G401.6 (cell line): ENCODE results near the gene CHMP4A.

Experiments used
- FAIRE-seq: peaks from 2 replicates; lab custom pipeline; 2012; peaks lifted over from hg19 to GRCh38; lab: Jason Lieb, UNC

Gene CHMP4A

DNA sequence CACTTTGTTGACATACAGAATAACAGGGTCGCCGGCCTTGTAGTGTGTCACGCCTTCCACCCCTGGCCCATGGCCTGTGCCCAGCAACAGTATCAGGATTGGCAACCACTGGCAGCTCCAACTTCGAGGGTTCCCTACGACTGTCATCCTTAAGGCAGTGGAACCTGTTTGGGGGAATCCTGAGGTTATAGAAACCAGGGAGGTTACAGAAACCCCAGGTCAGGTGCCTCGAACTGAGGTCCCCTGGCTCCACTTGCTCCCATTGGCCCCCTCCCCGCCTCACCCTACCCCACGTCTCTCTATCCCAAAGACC lies 18.5 kb downstream of the CHMP4A start:
- FAIRE-seq: no peak

DNA sequence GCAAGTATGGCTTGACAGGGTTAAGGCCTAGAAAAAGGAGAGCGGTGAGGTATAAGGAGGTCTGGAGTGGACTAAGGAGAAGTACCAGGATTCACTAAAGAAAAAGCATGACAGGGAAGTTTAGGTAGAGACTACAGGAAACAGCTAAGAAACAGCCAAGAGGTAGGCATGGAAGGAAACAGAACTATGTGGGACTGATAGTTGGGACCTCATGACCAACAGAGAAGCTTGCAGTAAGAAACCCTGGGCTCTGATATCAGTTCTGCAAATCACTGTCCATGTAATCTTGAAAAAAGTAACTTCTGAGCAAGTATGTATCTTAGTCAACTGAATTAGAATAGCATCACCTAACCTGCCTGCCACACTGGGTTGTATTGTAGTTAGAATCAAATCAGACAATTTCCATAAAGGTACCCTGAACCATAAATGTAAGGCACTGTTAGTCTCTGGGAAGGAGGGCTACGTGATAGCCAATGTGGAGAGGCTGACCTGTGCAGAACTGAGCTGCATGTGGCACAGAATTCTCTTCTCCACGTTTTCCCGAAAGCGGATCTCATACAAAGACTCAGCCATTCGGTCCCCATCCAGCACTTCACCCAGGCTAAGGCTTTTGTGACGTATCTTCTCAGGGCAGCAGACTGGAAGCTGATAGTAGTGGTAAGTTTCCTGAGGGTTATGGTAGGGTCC lies 19.0 kb downstream of the CHMP4A start:
- no peak for FAIRE-seq

DNA sequence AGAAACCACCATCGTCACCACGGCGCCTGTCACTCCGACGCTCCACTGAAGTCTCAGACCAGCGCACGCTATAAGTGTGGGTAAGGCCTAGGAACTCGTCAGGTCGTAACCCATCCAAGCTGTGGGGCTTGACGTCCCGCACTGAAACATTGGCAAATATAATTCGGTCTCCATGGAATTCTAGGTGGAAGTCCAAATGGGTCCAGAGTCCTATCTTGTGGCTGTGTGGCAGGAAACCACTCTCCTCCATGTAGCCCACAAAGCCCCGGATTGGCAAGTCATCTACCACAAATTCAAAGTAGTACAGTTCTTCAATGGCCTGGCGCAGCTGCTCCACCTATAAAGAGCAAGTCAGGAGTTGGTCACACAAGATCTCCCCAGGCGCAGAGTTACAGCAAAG lies 20.4 kb downstream of the CHMP4A start:
- FAIRE-seq: no peak

DNA sequence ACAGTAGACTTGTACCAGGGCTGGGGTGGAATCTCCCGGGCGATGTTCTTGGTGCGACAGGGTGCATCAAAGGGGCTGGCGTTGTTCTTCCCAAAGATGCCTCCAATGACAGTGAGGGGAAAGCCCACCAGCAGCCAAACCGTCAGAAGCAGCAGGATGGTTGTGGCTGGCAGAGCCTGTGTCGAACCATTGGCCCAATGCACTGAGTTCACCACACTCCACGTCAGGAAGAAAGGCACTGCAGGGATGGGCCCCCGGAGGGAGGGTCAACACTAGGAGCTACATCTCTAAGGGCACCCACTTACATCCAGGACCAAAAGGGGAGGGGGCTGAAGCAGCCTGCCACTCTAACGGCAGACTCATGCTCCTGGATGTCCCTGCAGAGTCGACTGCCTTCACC lies 22.9 kb downstream of the CHMP4A start:
- FAIRE-seq: no peak

DNA sequence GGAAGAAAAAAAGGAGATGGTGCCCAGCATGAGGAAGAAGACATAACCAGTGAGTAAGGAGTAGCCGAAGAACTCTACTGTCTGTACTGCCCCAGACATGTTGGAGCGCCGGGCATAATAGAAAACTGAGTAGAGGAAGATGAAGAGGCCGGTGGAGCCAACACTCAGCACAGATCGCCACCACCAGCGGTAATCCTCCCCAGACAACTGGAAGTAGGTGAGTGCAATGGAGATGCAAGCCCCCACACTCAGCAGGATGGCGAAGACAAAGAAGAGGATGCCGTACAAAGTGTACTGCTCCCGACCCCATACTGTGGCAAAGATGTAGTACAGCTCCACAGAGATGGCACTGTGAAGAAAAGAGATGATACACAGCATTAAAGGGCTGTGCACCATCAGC lies 23.8 kb downstream of the CHMP4A start:
- no peak for FAIRE-seq

DNA sequence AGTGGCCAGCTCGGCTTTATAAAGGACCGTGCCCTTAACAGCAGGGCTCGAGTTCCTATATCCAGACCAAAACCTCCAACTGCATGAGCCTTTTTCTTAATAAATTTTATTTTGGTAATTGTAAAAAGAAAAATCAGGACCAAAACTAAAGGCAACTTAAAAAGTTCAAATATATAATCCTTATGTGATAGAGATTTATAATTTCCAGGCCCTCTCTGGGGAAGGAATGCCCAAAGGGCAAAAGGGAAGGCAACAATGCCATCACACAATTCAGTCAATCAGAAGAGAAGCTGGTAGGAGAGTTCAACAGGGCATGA lies 24.3 kb downstream of the CHMP4A start:
- FAIRE-seq: no peak

DNA sequence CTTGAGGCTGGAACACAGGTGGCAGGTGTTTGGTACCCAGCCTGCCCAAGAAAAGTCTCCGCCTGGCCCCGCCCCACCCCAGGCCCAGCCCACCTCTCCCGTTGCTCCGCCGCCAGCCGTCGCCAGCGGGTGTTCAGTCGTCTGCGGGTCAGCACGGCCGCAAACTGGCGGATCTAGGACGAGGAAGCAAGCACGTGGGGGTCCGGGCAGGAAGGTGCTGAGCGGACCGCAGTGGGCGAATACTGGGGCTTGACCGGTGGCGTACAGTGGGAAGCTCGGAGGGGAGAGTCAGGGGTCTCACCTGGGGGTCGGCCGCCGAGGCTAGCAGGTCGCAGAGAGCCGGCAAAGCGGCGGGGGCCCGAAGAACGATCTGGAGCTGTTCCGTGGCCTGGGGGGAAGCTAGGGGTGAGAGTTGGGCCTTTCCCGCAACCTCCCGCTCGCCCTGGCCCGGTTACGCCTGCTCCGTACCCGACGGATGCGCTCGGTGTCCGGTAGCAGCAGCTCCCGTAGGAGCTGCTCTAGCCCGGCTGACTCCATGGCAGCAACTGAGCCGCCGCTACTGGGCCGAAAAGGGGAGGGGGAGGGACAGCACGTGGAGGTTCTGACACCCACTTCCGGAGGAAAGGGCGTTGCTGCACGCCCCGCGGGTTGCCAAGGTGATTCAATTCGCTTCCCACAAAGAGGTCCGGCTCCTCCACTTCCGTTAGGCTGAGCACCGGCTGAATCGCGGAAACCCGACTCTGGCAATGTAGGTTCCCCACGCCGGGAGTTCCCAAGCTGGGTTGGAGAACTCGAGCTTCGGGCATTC lies 24.8 kb downstream of the CHMP4A start, which contains the start of gene IPO4:
Gene IPO4 (minus strand): TSS at position 566 of the 808 bp plus-strand sequence. CDS start 29 bp downstream, at position 537.
- peak; percentile 67 for FAIRE-seq

DNA sequence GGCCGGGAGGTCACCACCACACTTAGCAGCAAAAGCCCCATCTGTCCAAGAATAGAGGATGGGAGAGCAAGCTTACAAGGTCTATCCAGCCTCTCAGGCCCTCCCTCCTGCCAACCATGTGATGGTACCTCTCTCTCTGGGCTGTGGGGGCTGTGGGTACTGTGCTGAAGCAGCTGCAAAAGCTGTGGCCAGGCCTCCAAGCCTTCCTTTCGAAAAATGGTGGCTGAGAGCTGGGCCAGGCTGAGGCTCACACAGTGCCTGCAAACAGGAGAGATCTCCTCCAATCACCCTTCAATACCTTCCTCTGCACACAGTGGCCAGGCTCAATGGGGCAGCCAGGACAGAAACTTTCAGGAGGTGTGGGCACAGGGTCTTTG lies 25.8 kb downstream of the CHMP4A start:
- FAIRE-seq: no peak

DNA sequence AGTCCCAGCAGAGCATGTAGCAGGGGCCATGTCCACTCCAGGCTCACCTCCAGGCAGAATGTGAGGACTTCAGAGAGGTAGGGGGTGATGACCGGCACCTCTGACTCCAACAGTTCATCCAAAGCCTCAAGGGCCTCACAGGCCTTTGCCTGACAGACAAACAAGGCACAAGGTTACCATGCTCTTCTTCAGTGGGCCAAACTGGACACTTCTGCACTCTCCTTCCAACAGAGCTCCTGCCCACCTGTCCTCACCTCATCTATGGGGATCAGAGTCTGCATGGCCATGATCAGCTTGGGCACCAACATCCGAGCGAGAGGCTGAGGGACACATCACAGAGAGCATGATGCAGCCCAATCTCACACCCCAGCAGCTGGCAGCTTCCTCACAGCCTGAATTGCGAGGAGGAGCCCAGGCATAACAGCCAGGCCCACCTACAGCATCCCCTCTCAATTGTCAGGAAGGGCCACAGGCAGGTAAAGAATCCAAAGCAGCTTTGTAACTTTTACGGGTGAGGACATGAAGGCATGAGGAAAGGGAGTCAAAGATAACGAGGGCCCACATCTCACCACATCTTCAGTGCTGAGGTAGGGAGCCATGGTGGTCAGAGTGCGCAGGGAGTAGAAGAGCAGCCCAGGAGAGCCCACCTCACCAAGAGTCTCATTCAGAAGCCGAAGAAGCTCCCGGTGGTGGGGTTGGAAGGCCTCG lies 26.3 kb downstream of the CHMP4A start:
- FAIRE-seq: no peak

DNA sequence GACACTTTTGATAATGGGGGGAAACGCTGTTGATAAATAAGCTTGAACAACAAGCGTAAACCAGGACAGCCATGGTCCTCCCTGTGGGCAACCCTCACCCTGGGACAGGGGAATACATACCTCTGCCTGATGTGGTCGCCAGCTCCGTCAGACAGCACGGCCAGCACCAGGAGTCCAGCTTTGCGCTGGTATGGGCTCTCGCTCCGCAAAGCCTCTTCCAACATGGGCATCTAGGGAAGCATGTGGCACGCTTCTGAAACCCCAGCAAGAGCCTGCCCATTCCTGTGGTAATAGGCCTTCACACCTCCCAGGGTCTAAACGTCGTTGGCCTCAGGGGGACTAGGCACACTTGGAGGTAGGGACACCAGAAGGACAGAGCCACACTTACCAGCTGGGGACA lies 27.5 kb downstream of the CHMP4A start:
- no peak for FAIRE-seq

DNA sequence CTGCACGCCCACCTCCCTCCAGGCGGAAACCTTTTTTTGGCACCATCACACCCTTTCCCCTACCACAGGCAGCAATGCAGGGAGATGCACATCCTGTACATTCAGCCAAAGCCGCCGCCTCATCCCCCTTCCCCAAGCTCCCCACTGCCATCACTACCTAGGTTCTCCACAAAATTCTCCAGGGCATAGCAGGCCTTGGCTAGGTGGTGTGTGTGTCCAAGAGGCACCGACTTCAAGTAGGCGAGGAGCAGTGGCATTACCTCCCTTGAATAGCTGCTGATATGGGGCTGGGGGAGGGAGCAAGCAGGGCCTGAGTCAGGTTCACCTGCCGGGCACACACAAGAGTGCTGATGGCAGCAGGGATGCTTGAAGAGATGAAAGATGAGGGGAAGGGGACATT lies 28.3 kb downstream of the CHMP4A start:
- FAIRE-seq: no peak

DNA sequence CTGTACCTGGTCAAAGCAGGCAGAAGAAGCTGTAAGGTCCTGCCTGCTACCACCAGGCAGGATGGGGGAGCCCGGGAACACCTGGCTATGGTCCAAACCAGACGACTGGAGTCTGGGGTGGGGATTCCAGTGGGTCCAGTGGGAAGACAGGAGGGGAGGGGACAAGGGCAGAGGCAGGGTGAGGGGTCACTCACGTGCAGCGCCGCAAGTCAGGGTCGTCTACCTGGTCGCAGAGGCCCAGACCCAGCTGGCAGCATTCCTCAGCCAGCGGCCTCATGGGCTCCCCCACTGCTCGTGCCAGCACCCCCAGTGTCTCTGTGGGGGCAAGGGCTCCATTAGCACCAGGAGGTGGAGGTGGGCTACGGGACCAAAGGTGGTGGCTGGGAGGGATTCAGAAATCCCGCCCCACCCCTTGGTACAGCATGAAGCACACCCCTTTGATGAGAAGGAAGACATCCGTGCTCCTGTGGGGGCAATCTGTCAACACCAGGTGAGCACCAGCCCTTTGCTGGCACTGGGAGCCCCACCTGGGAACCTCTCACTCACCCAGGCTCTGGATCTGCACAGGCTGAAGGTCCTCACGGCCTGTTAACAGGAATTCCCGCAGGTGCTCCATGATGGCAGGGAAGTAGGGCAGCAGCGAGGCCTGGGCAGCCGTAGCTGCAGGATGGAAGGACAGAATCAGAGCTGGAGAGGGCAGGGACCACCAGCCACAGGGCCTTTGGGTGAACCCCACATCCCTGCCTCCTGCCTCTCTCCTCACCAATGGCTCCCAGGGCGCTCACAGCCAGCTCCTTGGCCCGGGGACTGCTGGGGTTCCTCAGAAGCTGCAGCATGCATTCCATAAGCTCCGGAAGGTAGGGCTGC lies 29.0 kb downstream of the CHMP4A start:
- no peak for FAIRE-seq

DNA sequence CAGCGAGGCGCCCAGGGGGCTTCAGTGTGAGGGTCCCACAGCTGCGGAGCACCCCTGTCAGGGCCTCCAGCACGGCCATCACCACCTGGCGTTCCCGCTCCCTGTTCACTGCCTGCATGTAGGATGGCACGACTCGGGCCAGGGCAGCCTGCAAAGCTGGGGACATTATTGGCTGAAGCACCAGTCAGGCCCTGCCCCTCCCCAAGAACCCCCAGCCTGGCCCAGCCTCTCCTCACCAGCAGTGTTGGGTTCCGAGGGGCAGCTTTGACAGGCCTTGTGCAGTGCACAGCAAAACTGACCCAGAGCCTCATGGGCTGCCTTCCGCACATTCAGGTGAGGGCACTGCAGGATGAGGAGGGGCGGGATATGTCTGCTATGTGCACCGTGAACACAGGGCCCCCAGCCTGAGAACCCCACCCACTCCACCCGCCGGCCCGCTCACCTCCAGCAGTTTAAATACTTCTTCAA lies 30.2 kb downstream of the CHMP4A start:
- no peak for FAIRE-seq

DNA sequence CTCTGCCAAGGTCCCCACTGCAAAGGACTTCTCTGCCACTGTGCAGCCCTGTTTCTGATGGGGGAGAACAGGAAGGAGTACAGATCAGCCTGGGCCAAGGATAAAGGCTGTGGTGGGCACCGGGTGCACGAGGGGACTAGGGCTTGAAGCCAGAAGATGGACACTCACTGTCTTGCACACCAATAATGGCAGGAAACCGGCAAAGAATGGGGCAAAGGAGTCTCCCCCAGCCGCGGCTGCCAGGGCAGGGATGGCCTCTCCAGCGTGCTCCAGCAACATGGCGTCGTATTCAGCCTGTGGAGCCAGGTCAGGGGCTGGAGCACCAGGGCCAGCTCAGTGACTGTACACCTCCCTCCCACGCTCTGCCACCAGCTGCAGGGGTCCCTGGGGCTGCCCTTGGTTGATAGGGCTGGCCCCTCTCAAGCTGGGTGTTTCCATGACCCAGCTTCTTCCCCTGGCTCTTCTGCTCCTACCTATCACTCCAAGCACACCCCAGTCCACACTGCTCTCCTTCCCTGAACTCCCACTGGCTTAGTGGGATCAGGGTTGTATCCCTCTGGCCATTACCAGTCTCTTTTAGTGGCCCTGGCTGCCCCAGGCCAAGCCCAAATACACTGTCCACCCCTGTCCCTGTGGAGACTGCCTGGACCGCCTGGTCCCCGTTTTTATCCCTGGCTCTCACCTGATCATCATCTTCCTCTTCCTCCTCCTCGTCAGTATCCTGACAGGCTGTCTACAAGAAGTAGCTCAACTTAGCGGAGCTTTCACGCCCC lies 31.0 kb downstream of the CHMP4A start:
- FAIRE-seq: no peak

DNA sequence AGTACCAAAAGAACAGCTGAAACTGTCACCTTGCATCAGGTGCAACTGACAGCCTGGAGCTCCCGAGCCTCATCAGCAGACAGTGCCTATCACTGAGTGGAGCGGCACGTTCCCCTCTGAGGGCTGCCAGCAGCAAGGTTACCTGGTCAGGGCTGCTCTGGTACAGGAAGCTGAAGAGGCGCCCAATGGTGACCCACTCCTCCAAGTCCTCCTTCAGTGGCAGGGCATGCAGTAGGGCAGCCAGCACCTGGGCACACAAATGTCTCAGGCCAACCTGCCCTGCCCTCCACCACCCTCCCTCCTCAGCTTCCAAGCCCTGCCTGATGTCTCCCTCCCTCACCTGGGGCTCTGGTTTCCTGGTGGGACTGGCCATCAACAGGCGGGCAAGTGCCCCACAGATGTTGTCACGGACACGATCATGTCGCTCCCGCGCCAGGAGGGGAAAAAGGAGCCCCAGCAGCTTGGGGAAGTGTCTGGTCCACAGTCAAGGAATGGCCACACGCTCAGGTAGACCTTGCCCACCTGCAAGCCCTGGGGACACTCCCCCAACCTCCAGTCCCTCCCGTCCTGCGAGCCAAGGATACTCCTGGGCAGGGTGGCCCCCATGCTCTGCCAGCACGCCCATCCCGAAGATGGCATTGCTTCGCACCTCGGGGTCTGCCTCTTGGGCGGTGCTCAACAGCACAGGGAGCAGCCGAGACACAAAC lies 31.8 kb downstream of the CHMP4A start:
- no peak for FAIRE-seq

DNA sequence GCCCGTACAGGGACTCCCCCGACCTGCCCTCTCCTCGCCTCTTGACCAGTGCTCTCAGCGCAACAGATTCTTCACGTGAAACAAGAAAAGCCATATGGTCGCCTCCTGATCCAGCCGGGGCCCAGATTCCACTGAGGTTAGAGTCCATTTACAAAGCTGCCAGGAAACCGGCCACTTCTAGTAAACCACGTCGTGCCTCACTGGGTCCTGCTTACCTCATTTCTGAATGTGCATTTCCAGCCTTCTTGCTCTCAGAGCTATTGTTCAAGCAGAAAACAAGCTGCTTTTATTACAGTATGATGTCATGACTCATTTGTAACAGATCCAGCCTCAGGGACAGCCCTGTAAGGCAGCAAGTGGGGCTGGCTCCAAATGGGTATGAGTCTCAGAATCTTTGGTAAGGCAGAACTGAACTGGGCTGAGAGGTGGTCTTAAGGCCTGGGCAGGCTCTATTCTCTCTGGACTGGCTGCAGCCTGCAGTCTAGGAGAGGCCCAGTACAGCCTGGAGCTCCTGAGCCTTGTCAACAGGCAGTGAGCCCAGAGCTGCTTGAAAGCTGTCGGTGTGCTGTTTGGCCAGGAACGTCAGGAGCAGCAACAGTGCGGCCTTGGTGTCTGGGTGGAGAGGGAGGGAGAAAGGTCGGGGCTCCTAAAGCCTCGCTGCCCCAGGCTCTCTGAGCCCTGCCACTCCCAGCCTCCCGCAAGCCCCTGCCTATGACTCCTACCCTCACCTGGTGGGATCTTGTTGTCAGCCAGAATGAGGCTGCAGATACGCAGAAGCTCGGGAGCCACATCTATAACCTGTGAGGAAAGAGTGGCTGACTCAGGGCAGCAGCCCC lies 33.1 kb downstream of the CHMP4A start:
- no peak for FAIRE-seq

DNA sequence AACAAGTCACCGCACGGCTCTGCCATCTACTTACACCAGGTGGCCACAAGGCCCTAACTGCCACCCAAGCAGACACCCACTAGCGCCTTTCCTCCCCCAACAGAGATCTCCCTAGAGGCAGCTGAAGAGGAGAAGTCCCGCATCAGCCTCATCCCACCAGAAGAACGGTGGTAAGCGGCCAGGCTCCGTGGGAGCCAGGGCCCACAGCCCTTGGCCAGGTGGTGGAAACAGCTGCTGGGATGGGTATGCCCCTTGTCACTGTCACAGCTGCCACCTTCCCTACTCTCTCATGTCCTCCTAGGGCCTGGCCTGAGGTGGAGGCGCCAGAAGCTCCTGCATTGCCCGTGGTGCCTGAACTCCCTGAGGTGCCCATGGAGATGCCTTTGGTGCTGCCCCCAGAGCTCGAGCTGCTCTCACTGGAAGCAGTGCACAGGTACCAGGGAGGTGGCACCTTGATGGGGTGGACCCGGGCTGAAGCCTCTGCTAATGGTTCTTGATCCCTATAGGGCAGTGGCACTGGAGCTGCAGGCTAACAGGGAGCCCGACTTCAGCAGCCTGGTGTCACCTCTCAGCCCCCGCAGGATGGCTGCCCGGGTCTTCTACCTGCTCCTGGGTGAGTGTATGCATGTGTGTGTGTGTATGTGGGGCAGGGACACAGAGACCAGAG lies 33.9 kb downstream of the CHMP4A start:
- no peak for FAIRE-seq

DNA sequence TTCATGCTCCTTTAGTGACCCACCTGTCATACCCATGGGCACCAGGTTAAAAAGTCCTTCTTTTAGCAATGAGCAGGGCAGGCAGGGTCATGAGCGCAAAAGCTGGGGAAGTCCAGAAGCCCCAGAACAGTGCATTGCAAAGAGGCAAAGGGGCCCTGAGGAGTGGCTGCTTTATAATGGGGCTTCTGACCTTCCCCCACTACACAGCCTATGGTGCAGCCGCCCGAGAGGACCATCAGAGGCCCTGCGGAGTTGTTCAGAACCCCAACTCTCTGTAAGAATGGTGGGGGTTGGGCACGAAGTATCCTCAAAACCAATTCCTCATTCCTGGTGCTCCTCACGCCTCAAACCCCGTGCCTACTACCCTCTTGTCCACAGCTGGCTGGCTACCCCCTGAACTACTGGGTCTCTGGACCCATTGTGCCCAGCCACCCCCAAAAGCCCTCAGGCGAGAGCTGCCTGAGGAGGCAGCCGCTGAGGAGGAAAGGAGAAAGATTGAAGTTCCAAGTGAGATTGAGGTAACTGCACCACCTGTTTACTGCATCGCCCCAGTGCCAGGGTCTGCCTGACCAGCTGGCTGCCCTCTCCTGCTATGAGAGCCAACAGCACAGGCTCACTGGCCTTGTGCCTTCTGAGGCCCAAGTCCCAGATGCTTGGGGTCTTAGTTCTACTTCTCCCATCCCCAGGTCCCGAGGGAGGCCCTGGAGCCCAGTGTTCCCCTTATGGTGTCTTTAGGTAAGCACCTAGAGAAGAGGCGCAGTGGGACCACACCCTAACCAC lies 34.7 kb downstream of the CHMP4A start:
- no peak for FAIRE-seq

DNA sequence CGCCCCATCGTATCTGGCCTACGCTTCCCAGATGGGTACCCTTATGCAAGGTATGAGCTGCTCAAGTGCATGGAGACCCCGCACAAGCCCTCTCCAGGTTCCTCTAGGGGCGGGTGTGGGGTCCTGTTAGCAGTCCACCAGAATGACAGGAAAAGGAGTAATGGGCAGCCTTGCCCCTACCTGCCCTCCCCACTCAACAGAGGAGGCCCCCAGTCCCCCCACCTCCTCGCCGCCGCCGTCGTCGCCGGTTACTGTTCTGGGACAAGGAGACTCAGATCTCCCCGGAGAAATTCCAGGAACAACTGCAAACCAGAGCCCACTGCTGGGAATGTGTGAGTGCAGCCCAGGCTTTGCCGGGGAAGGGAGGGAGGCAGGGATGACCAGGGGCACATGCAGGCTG lies 35.4 kb downstream of the CHMP4A start:
- FAIRE-seq: no peak
